NT2/D1 (cell line): ENCODE measurements around the gene GMNN.
"Not testable (repeated sequence)": the region's sequence is repeated elsewhere in the genome, so short reads cannot be mapped to it uniquely, and the experiment has no call there.

Experiments used
- DNase-seq: peaks from one replicate; pipeline ENCODE4 v3.0.0-alpha.2; 2011; ENCODE audit warnings: low read depth, low spot score
- H3K27me3 ChIP-seq: 2 replicates; pipeline ENCODE4 v1.6.0; 2011; ENCODE audit warnings: mild to moderate bottlenecking; ENCODE audit not compliant: insufficient read length, insufficient read depth
- H3K36me3 ChIP-seq: 2 replicates; pipeline ENCODE4 v1.6.1; 2011; ENCODE audit warnings: mild to moderate bottlenecking, low read length, mixed read lengths; ENCODE audit not compliant: insufficient read depth, insufficient read length
- H3K4me1 ChIP-seq: 2 replicates; pipeline ENCODE4 v1.5.1; 2011; ENCODE audit not compliant: insufficient read depth, insufficient read length
- H3K4me3 ChIP-seq: 2 replicates; pipeline ENCODE4 v1.5.1; 2011; ENCODE audit warnings: low read depth; ENCODE audit not compliant: insufficient read length
- H3K9ac ChIP-seq: 2 replicates; pipeline ENCODE4 v1.6.0; 2011; ENCODE audit warnings: low read depth; ENCODE audit not compliant: insufficient read length
- H3K9me3 ChIP-seq: 2 replicates; pipeline ENCODE4 v1.5.1; 2011; ENCODE audit warnings: mild to moderate bottlenecking, low read length; ENCODE audit not compliant: insufficient read depth
- SUZ12 ChIP-seq: IDR thresholded peaks from 2 replicates; pipeline ENCODE4 v1.6.1; 2011; ENCODE audit not compliant: insufficient read length, insufficient read depth; ENCODE audit errors: extremely low read depth
- YY1 ChIP-seq: IDR thresholded peaks from 2 replicates; pipeline ENCODE4 v1.6.1; 2011; ENCODE audit not compliant: insufficient read length, insufficient read depth
- ZNF274 ChIP-seq: IDR thresholded peaks from 2 replicates; pipeline ENCODE4 v1.6.1; 2011; ENCODE audit warnings: mild to moderate bottlenecking, low read depth, low read length

The GMNN gene

DNA sequence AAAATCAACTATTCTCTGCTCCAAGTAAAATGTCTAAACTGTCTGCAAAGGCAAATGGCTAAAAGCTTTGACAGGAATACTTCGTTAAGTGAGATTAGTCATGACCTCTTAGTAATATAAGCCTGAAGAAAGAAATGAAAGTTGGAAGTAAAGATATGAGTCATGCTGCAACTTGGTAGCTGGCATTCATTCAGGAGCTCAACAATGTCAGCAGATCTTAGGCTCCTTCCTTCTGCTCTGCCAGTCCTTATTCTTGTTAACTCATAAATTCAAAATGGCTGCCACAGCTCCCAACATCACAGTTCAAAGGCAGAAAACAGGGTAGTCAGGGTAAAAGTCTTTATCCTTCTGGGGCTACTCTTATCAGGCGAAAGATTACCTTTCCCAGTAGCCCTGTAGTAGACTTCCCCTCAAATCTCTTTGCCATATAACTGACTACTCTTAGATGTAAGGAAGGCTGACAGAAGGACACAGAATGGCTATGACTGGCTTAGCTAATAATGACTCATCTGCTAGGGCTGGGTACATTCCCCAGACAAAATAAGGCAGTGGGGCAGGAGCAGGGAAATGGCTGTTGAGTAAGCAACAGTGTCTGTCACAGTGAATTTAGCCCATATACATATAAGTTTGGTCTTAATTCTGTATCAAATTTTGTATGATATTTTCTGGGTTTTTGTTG, 31.3 kb upstream of the GMNN start:
- Histone ChIP-seq H3K36me3 (no peaks in the 10 kb centered on the region), H3K9ac (no peak overlapping the region), H3K9me3 (no peaks in the 10 kb centered on the region), H3K4me1 (no peaks in the 10 kb centered on the region), H3K27me3 (no peaks in the 10 kb centered on the region), H3K4me3 (no peak overlapping the region)
- TF ChIP-seq SUZ12 = no peak
- no peak for TF ChIP-seq YY1
- TF ChIP-seq ZNF274 = no peak
- DNase-seq = no peak

DNA sequence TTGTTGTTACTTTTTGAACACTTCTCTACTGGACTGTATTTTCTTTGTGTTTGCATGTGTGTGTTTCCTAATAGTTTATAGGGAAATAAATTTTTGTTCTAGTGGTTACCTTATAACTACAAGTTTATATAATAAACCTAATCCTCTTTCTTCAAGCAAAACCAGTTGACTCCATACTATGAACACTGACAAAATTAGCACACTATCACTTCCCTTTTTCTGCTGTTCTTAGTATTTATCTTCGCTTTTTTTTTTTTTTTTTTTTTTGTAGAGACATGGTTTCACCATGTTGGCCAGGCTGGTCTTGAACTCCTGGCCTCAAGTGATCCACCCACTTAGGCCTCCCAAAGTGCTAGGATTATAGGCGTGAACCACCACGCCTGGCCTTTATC, 30.8 kb upstream of the GMNN start:
- H3K36me3 ChIP-seq = no peaks in the 10 kb centered on the region
- H3K4me1 ChIP-seq = no peaks in the 10 kb centered on the region
- H3K4me3 ChIP-seq = no peak overlapping the region
- TF ChIP-seq SUZ12 = no peak
- TF ChIP-seq YY1 = no peak
- no peak for TF ChIP-seq ZNF274
- H3K27me3 ChIP-seq = no peaks in the 10 kb centered on the region
- no peak for DNase-seq
- H3K9me3 ChIP-seq = no peaks in the 10 kb centered on the region
- H3K9ac ChIP-seq = no peak overlapping the region

DNA sequence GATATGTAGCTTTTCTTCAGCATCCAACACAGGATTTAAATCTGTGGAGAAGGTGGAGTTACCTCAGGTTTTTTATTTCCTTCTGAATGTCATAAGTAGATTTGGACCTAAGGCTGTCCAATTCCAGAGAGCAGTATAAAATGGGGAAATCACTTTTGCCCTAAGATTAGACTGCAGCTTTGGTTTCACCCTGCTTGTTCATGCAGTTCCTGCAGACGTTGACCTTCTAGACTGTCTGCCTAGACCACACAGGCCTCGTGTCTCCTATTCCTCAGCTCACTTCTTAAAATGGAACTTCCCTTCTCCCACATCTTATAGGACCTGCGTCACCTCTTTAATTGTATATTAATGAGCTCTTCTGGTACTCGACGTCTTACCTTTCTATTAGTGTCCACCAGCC, 29.8 kb upstream of the GMNN start:
- Histone ChIP-seq H3K9ac (no peak overlapping the region), H3K27me3 (no peaks in the 10 kb centered on the region), H3K9me3 (no peaks in the 10 kb centered on the region), H3K4me1 (no peaks in the 10 kb centered on the region), H3K36me3 (no peaks in the 10 kb centered on the region), H3K4me3 (no peak overlapping the region)
- DNase-seq = no peak
- TF ChIP-seq SUZ12 = no peak
- no peak for TF ChIP-seq YY1
- TF ChIP-seq ZNF274 = no peak

DNA sequence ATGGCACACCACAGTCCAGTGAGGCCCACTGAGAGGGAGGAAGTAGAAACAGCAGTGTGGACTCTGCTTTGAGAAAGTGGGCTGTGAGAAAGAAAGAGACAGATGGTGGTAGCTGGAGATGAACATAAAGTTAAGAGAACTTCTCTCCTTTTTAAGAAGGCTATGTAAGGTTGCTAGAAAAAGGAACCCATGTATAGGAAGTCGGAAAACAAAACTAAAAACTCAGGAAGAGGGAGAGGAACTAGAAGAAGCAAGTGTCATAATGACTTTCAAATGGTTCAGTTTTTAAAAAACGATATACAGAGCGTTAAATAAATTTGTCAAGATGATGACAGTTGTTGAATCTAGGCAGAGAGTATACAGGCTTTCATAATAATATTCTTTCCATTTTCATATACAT, 25.4 kb upstream of the GMNN start:
- no peak overlapping the region for H3K4me3 ChIP-seq
- DNase-seq = no peak
- TF ChIP-seq YY1 = no peak
- TF ChIP-seq ZNF274 = no peak
- no peak for TF ChIP-seq SUZ12
- no peaks in the 10 kb centered on the region for H3K4me1 ChIP-seq
- no peaks in the 10 kb centered on the region for H3K36me3 ChIP-seq
- no peaks in the 10 kb centered on the region for H3K27me3 ChIP-seq
- no peaks in the 10 kb centered on the region for H3K9me3 ChIP-seq
- no peak overlapping the region for H3K9ac ChIP-seq

DNA sequence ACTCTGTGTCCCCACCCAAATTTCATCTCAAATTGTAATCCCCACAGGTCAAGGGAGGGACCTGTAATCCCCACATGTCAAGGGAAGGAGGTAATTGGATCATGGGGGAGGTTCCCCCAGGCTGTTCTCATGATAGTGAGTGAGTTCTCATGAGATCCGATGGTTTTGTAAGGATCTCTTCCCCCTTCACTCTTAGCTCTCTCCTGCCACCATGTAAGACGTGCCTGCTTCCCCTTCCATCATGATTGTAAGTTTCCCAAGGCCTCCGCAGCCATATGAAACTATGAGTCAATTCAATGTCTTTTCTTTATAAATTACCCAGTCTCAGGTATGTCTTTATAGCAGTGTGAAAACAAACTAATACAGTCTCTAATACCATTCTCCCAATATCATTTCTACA, 23.9 kb upstream of the GMNN start:
- H3K4me3 ChIP-seq, H3K36me3 ChIP-seq, DNase-seq, H3K9ac ChIP-seq, H3K4me1 ChIP-seq, H3K9me3 ChIP-seq, H3K27me3 ChIP-seq: not testable (repeated sequence)

GRCh38 chr6:24752503-24752902, 22.2 kb upstream of the GMNN start:
- no peaks in the 10 kb centered on the region for H3K27me3 ChIP-seq
- H3K4me3 ChIP-seq = no peak overlapping the region
- TF ChIP-seq ZNF274 = no peak
- TF ChIP-seq SUZ12 = no peak
- TF ChIP-seq YY1 = no peak
- no peaks in the 10 kb centered on the region for H3K36me3 ChIP-seq
- H3K4me1 ChIP-seq = no peaks in the 10 kb centered on the region
- no peaks in the 10 kb centered on the region for H3K9me3 ChIP-seq
- DNase-seq = no peak
- H3K9ac ChIP-seq = no peak overlapping the region

DNA sequence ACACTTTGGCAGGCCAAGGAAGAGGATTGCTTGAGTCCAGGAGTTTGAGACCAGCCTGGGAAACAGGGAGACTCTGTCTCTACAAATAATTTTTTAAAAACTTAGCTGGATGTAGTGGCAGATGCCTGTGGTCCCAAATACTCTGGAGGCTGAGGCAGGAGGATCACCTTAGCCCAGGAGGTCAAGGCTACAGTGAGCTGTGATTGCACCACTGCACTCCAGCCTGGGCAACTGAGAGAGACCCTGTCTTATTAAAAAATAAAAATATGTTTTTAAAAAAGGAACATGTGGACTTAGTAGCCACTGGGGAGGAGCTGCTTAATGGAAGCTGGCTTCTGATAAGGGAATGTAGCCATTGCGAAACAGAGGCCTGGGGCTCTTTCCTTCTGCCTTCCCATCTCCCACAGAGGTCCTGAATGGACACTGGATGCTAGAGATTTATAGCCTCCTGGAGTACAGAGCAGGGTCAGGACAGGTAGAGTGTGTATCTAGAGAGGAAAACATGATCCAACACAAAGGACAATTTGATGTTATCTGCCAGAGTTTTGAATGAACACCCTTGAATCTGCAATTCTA, 21.7 kb upstream of the GMNN start:
- H3K9ac ChIP-seq = no peak overlapping the region
- DNase-seq = no peak
- no peaks in the 10 kb centered on the region for H3K9me3 ChIP-seq
- H3K4me3 ChIP-seq = no peak overlapping the region
- H3K27me3 ChIP-seq = no peaks in the 10 kb centered on the region
- no peaks in the 10 kb centered on the region for H3K4me1 ChIP-seq
- TF ChIP-seq YY1 (no peak), SUZ12 (no peak), ZNF274 (no peak)
- no peaks in the 10 kb centered on the region for H3K36me3 ChIP-seq

- H3K4me3 ChIP-seq = no peak overlapping the region
- no peak for TF ChIP-seq ZNF274
- TF ChIP-seq YY1 = no peak
- no peak for TF ChIP-seq SUZ12
- no peak overlapping the region for H3K9ac ChIP-seq
- no peak for DNase-seq
- H3K27me3 ChIP-seq = no peaks in the 10 kb centered on the region
- H3K9me3 ChIP-seq = no peaks in the 10 kb centered on the region
- H3K4me1 ChIP-seq = no peaks in the 10 kb centered on the region
- no peaks in the 10 kb centered on the region for H3K36me3 ChIP-seq
These were observed 21.2 kb upstream of the GMNN start for GRCh38 chr6:24753545-24753944.

DNA sequence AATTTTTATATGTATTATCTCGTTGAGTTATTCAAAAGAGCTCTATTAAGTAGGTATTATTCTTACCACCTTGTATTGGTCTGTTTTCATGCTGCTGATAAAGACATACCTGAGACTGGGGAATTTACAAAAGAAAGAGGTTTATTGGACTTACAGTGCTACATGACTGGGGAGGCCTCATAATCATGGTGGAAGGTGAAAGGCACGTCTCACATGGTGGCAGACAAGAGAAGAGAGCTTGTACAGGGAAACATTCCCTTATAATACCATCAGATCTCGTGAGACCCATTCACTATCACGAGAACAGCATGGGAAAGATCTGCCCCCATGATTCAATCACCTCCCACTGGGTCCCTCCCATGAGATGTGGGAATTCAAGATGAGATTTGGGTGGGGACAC, 20.4 kb upstream of the GMNN start:
- H3K9ac ChIP-seq, H3K4me1 ChIP-seq, DNase-seq, H3K27me3 ChIP-seq, H3K36me3 ChIP-seq, H3K9me3 ChIP-seq, H3K4me3 ChIP-seq: not testable (repeated sequence)
